Adipocyte (in vitro differentiated cells): ENCODE measurements around the gene CNTNAP1.

Source experiments
- DNase-seq: peaks from one replicate; pipeline ENCODE4 v3.0.0-alpha.2; 2015; ENCODE audit warnings: low read depth
- H3K27me3 ChIP-seq: replicated peaks from 2 replicates; pipeline ENCODE4 v1.7.0; 2013; ENCODE audit warnings: mild to moderate bottlenecking, low read length, moderate library complexity; ENCODE audit not compliant: control insufficient read depth, insufficient read depth
- H3K36me3 ChIP-seq: 2 replicates; pipeline ENCODE4 v1.7.0; 2013; ENCODE audit warnings: low read length, mild to moderate bottlenecking, moderate library complexity; ENCODE audit not compliant: control insufficient read depth, insufficient read depth, severe bottlenecking
- H3K4me1 ChIP-seq: 2 replicates; pipeline ENCODE4 v1.7.0; 2013; ENCODE audit warnings: mild to moderate bottlenecking, low read length, moderate library complexity; ENCODE audit not compliant: control insufficient read depth, insufficient read depth
- H3K4me3 ChIP-seq: 2 replicates; pipeline ENCODE4 v1.7.0; 2013; ENCODE audit warnings: mild to moderate bottlenecking, low read length, moderate library complexity
- H3K9ac ChIP-seq: 2 replicates; pipeline ENCODE4 v1.7.0; 2013; ENCODE audit warnings: mild to moderate bottlenecking, low read length, moderate library complexity
- H3K9me3 ChIP-seq: 2 replicates; pipeline ENCODE4 v1.7.0; 2013; ENCODE audit warnings: mild to moderate bottlenecking, low read length, moderate library complexity; ENCODE audit not compliant: control insufficient read depth

Gene CNTNAP1

DNA sequence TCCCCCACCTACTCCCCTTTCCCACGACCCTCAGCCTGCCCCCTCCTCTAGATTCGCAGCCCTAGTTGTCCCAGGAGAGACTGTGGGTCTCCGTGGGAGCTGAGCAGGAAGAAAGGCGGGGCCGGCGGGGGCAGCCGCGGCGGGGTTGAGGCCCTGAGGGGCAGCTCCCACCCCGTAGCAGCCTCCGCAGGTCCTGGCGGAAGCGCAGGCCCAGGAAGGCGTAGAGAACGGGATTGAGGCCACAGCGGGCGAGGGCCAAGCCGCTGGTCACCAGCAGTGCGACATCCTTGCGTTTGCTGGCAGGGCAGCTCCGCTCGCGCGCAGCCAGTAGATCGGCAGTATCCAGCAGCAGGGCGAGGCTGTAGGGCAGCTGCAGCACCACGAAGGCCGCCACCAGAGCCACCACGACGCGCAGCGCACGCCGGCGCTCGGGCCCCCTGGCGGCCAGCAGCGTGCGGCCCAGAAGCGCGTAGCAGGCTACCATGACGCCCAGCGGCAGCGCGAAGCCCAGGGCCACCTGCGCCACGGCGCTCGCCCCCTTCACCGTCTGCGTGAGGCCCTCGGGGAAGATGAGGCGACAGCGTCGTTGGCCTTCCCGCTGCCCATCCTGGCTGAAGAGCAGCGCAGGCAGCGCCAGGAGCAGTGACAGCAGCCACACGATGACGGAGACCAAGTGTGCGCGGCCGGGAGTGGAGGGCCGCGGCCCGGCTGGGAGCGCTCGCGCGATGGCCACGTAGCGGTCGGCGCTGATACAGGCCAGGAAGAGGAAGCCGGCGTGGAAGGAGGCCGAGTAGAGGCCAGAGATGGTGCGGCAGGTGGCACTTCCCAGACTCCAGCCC lies 2.6 kb upstream of the CNTNAP1 start:
- H3K4me1 ChIP-seq = peaks cover 42% of the 10 kb centered on the region
- no peaks in the 10 kb centered on the region for H3K9me3 ChIP-seq
- H3K9ac ChIP-seq = peak overlapping the region; percentile 86
- DNase-seq = peak; percentile 90
- peak overlapping the region; percentile 67 for H3K4me3 ChIP-seq
- no peaks in the 10 kb centered on the region for H3K36me3 ChIP-seq
- H3K27me3 ChIP-seq = no peaks in the 10 kb centered on the region

DNA sequence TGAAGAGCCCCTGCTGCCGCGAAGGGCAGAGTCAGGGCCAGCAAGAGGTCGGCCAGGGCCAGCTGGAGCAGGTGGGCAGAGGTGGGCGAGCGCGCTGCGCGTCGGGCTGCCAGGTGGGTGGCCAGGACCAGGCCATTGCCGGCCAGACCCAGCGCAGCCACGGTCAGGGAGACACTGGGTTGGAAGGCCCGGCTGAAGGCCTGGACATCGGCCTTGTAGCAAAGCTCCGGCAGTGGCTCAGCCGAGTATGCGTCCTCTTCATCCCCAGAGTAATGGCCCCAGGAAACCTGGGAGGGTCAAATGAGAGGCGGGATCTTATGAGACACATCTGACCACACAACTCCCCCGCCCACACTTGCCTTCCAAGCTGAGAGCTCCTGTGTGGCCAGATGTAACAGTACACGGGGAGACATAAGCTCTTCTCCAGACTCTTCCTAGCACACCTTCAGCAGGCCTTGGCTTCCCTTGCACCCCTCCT lies 2.0 kb upstream of the CNTNAP1 start:
- peaks cover 4% of the 10 kb centered on the region for H3K36me3 ChIP-seq
- no peaks in the 10 kb centered on the region for H3K9me3 ChIP-seq
- peak overlapping the region; percentile 86 for H3K9ac ChIP-seq
- H3K4me3 ChIP-seq = peak overlapping the region; percentile 67
- no peaks in the 10 kb centered on the region for H3K27me3 ChIP-seq
- peaks cover 38% of the 10 kb centered on the region for H3K4me1 ChIP-seq
- DNase-seq = no peak

DNA sequence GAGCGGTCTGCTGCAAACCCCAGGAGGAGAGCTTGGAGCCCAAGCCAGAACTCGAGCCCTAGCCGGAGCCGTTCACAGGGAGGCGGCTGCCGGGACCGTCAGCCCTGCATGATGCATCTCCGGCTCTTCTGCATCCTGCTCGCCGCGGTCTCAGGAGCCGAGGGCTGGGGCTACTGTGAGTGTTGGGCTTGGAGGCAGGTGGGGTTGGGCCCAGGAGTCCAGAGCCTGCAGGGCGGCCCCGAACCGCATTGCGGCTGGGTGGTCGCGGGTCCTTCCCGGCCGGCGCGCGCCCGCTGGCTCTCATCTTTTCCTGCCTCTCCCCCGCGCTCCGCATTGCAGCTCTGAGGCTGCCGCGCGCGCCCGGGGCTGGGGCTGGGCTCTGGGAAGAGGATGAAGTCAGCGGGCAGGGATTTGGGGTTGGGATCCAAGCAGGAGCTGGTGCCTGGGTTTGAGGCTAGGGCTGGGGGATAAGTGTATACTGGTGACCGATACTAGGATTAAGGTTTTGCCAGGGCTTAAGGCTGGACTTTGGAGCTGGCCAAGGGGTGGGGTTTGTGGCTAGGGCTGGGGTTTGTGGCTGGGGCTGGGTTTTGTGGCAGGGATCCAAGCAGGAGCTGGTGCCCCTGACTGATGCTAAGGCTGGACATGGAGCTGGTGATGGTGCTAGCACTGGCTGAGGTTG lies 532 bp downstream of the CNTNAP1 start:
- Histone ChIP-seq H3K9ac (peak overlapping the region; percentile 83), H3K36me3 (peaks cover 14% of the 10 kb centered on the region), H3K4me1 (peaks cover 31% of the 10 kb centered on the region), H3K9me3 (no peaks in the 10 kb centered on the region), H3K4me3 (peak overlapping the region; percentile 80), H3K27me3 (no peaks in the 10 kb centered on the region)
- peak; percentile 84 for DNase-seq

DNA sequence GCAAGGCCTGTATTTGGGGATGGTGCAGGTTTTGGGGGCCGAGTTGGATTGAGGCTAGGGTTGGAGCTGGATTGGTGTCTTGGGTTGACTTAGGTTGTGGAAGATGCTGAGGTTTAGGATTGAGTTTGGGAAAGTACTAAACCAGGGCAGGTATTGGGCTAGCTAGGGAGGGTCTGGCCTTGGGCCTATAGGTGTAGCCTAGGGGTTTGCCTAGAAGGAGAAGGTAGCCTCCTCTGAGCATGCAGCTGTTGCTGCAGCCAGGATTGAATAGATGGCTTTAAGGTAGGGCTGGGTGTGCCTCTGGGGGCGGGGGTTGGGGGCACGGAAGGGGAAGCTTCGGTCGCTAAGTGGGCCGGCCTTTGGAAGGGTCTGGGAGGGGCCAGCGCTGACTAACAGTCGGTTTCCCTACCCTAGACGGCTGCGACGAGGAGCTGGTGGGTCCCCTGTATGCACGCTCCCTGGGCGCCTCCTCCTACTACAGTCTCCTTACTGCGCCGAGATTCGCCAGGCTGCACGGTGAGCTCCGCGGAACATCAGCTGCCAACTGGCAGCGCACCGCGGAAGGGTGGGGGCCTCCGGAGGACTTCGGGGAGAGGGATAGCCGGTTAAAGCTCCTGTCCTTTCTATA lies 1.2 kb downstream of the CNTNAP1 start:
- H3K36me3 ChIP-seq = peaks cover 14% of the 10 kb centered on the region
- no peaks in the 10 kb centered on the region for H3K27me3 ChIP-seq
- peaks cover 29% of the 10 kb centered on the region for H3K4me1 ChIP-seq
- peak; percentile 38 for DNase-seq
- peak overlapping the region; percentile 83 for H3K9ac ChIP-seq
- H3K9me3 ChIP-seq = no peaks in the 10 kb centered on the region
- peak overlapping the region; percentile 80 for H3K4me3 ChIP-seq

DNA sequence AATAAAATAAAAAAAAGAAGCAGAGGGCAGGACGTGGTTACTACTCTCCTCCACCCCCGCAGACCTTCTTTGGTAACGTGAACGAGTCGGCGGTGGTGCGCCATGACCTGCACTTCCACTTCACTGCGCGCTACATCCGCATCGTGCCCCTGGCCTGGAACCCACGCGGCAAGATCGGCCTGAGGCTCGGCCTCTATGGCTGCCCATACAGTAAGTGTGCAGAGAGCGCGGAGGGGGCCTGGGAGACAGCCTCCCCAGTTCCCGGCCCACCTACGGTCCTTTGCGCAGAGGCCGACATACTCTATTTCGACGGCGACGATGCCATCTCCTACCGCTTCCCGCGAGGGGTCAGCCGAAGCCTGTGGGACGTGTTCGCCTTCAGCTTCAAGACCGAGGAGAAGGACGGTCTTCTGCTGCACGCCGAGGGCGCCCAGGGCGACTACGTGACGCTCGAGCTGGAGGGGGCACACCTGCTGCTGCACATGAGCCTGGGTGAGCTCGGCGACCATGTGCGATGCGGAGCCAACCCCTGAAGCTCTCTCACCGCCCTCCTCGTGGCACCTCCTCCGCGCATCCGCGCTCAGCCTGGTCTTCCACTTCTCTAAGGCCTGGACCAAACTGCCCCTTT lies 2.7 kb downstream of the CNTNAP1 start:
- DNase-seq = no peak
- no peaks in the 10 kb centered on the region for H3K9me3 ChIP-seq
- no peaks in the 10 kb centered on the region for H3K27me3 ChIP-seq
- H3K4me3 ChIP-seq = no peak overlapping the region
- peaks cover 14% of the 10 kb centered on the region for H3K36me3 ChIP-seq
- no peak overlapping the region for H3K9ac ChIP-seq
- H3K4me1 ChIP-seq = peaks cover 18% of the 10 kb centered on the region

DNA sequence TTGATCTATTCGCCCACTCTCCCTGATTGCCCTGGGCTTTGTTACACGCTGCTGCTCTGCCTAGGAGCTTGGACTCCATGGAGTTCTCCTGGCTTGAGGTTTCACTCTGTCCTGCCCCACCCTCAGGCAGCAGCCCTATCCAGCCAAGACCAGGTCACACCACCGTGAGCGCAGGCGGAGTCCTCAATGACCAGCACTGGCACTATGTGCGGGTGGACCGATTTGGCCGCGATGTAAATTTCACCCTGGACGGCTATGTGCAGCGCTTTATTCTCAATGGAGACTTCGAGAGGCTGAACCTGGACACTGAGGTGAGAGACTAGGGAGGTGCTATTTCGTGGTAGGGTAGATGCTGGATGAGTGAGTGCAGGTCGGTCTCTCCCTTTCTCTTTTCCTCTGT lies 3.5 kb downstream of the CNTNAP1 start:
- Histone ChIP-seq H3K4me1 (peaks cover 14% of the 10 kb centered on the region), H3K27me3 (no peaks in the 10 kb centered on the region), H3K9me3 (no peaks in the 10 kb centered on the region), H3K4me3 (no peak overlapping the region), H3K36me3 (peaks cover 17% of the 10 kb centered on the region), H3K9ac (no peak overlapping the region)
- no peak for DNase-seq

DNA sequence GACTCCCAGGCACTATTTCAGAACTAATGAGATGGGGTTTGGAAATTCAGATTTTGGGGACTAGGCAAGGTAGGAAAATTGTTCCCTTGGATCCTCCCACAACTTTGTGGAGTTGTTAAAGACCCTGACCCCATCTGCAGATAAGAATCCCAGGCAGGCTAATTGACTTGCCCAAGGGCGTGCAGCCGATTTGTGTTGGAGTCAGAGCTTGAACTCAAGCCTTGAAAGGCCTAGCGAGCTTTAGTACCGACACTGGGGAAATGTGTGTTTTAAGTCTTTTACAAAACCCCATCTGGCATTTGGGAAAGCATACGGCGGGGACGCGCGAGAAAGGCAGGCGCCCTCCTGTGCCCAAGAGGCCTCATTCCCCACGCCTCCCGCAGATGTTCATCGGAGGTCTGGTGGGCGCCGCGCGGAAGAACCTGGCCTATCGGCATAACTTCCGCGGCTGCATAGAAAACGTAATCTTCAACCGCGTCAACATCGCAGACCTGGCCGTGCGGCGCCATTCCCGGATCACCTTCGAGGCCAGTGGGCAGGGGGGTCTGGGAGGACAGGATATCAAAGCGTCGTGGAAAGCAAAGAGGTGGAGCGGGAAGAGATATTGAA lies 4.3 kb downstream of the CNTNAP1 start:
- DNase-seq = no peak
- no peak overlapping the region for H3K4me3 ChIP-seq
- no peaks in the 10 kb centered on the region for H3K27me3 ChIP-seq
- H3K4me1 ChIP-seq = peaks cover 14% of the 10 kb centered on the region
- peaks cover 17% of the 10 kb centered on the region for H3K36me3 ChIP-seq
- H3K9ac ChIP-seq = no peak overlapping the region
- H3K9me3 ChIP-seq = no peaks in the 10 kb centered on the region

DNA sequence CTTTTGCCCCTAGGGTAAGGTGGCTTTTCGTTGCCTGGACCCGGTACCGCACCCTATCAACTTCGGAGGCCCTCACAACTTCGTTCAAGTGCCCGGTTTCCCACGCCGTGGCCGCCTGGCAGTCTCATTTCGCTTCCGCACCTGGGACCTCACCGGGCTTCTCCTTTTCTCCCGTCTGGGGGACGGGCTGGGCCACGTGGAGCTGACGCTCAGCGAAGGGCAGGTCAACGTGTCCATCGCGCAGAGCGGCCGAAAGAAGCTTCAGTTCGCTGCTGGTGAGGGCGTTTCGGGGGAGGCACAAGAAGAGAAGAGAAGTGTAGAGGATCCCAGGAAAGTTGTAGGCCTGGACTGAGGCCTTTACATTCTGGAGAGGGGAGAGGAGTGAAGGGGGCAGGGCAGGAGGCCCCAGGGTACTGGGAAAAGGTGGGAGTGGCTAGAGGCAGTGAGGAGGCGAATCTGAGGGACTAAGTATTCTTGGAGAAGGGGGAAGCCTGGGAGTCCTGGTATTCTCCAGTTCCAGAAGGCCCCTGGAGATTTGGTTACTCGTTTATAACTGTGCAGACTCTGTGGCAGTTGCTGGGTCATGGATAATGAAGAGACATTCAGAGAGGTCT lies 5.5 kb downstream of the CNTNAP1 start:
- no peaks in the 10 kb centered on the region for H3K9me3 ChIP-seq
- no peak overlapping the region for H3K4me3 ChIP-seq
- no peaks in the 10 kb centered on the region for H3K27me3 ChIP-seq
- H3K9ac ChIP-seq = no peak overlapping the region
- H3K36me3 ChIP-seq = peaks cover 17% of the 10 kb centered on the region
- H3K4me1 ChIP-seq = peaks cover 8% of the 10 kb centered on the region
- no peak for DNase-seq

DNA sequence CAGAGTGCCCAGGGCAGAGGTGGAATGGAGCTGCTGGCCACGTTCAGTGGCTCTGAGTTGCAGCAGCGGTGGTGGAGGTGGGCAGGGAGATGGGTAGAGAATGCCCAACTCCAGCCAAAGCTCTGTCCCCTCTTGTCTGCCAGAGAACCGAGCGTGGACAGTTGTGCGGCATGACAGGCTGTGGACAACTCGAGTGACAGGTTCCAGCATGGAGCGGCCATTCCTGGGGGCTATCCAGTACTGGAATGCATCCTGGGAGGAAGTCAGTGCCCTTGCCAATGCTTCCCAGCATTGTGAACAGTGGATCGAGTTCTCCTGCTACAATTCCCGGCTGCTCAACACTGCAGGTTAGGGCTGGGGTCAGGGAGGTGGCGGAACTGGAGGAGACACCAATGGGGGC lies 8.3 kb downstream of the CNTNAP1 start:
- Histone ChIP-seq H3K4me3 (no peak overlapping the region), H3K36me3 (peaks cover 27% of the 10 kb centered on the region), H3K9me3 (no peaks in the 10 kb centered on the region), H3K4me1 (no peaks in the 10 kb centered on the region), H3K9ac (no peak overlapping the region), H3K27me3 (no peaks in the 10 kb centered on the region)
- no peak for DNase-seq

DNA sequence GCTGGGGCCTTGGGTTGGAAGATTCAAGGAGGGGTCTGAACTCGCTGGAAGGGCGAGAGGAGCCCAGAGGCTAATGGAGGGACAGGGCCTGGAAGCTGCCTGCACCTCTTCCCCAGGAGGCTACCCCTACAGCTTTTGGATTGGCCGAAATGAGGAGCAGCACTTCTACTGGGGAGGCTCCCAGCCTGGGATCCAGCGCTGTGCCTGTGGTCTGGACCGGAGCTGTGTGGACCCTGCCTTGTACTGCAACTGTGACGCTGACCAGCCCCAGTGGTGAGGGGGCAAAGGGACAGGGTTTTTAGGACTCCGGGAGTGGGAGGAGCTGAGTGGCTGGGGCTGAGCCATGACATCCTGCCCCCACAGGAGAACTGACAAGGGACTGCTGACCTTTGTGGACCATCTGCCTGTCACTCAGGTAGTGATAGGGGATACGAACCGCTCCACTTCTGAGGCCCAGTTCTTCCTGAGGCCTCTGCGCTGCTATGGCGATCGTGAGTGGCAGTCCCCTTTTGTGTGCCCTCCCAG lies 8.8 kb downstream of the CNTNAP1 start:
- no peak overlapping the region for H3K4me3 ChIP-seq
- peaks cover 31% of the 10 kb centered on the region for H3K36me3 ChIP-seq

More for the DNA sequence above, 8.8 kb downstream of the CNTNAP1 start:
- no peak for DNase-seq
- Histone ChIP-seq H3K9me3 (no peaks in the 10 kb centered on the region), H3K9ac (no peak overlapping the region), H3K27me3 (no peaks in the 10 kb centered on the region), H3K4me1 (no peaks in the 10 kb centered on the region)
